OCI-LY7 (cell line): ENCODE data around the gene DOK3. TPM values are rescaled to one million over a fixed set of nuclear protein-coding genes. Genes with fewer than 3 reads are reported as not detected.
A peak's percentile ranks its signal among the peaks of the same experiment; 100 is the strongest.

ENCODE experiments used
- BruUV-seq: library from RNA; stranded (reverse); fragments of 400-500 nt; replicated peaks from 2 replicates; lab custom pipeline; 2021; lab: Mats Ljungman, UMichigan
- CTCF ChIA-PET: fragments of 300-600 bp; sonication (Branson Sonifier 250); formaldehyde crosslinking; loops from one replicate; lab custom pipeline; 2022; ENCODE audit warnings: antibody characterized with exemption; ENCODE audit not compliant: unreplicated experiment; lab: Charles Lee
- POLR2A ChIA-PET: fragments of 300-600 bp; sonication (Branson Sonifier 250); formaldehyde crosslinking; loops from one replicate; lab custom pipeline; 2022; ENCODE audit warnings: antibody characterized with exemption; lab: Charles Lee
- DNase-seq: peaks from one replicate; pipeline ENCODE4 v3.0.0-alpha.2; 2015; ENCODE audit warnings: low spot score
- H2AFZ ChIP-seq: fragments of 200-600 bp; sonication (generic), shearing (Covaris generic); 2 replicates; pipeline ENCODE4 v1.6.1; 2014; ENCODE audit warnings: mild to moderate bottlenecking, antibody characterized with exemption, low read length, moderate library complexity
- H3K27ac ChIP-seq: fragments of 200-600 bp; sonication (generic); 2 replicates; pipeline ENCODE4 v1.5.1; 2014; ENCODE audit warnings: mixed run types, low read depth, mild to moderate bottlenecking, moderate library complexity, low read length, inconsistent platforms; ENCODE audit not compliant: poor library complexity, severe bottlenecking
- H3K36me3 ChIP-seq: fragments of 200-600 bp; sonication (generic); 2 replicates; pipeline ENCODE4 v1.6.1; 2014; ENCODE audit warnings: mild to moderate bottlenecking, antibody characterized with exemption, low read length, moderate library complexity, mixed read lengths; ENCODE audit not compliant: insufficient read depth
- H3K4me1 ChIP-seq: fragments of 200-600 bp; sonication (generic); 2 replicates; pipeline ENCODE4 v1.5.1; 2014; ENCODE audit warnings: mild to moderate bottlenecking, low read length; ENCODE audit not compliant: insufficient read depth, poor library complexity, severe bottlenecking
- H3K4me2 ChIP-seq: fragments of 200-600 bp; sonication (generic); 2 replicates; pipeline ENCODE4 v1.6.1; 2014; ENCODE audit warnings: mild to moderate bottlenecking, low read length
- H3K4me3 ChIP-seq: fragments of 200-600 bp; sonication (generic); 2 replicates; pipeline ENCODE4 v1.5.1; 2014; ENCODE audit warnings: mild to moderate bottlenecking, low read depth, low read length; ENCODE audit not compliant: poor library complexity, severe bottlenecking
- H3K79me2 ChIP-seq: fragments of 200-600 bp; sonication (generic); 2 replicates; pipeline ENCODE4 v1.6.1; 2016; ENCODE audit warnings: low read depth, mild to moderate bottlenecking, low read length, moderate library complexity, mixed read lengths; ENCODE audit not compliant: insufficient read depth
- H3K9me2 ChIP-seq: fragments of 200-600 bp; sonication (generic); 2 replicates; pipeline ENCODE4 v1.6.1; 2016; ENCODE audit warnings: mild to moderate bottlenecking, low read length, mixed read lengths; ENCODE audit not compliant: insufficient read depth
- H3K9me3 ChIP-seq: fragments of 200-600 bp; sonication (generic); 2 replicates; pipeline ENCODE4 v1.6.1; 2014; ENCODE audit warnings: mild to moderate bottlenecking, mixed run types, low read length, mixed read lengths
- H4K20me1 ChIP-seq: fragments of 200-600 bp; sonication (generic); 2 replicates; pipeline ENCODE4 v1.6.1; 2014; ENCODE audit warnings: mild to moderate bottlenecking, antibody characterized with exemption, low read length, moderate library complexity, mixed read lengths; ENCODE audit not compliant: insufficient read depth
- EZH2phosphoT487 ChIP-seq: fragments of 200-600 bp; sonication (generic); IDR thresholded peaks from 2 replicates; pipeline ENCODE4 v1.6.1; 2018; ENCODE audit warnings: low read depth, borderline replicate concordance, mild to moderate bottlenecking, mixed run types, antibody characterized with exemption, low read length, moderate library complexity, mixed read lengths
- intact Hi-C: fragments of 100-400 bp; cut with micrococcal nuclease; formaldehyde crosslinking; loops from one replicate; pipeline ENCODE4 v1.10.0; 2022; ENCODE audit not compliant: unreplicated experiment
- total RNA-seq, 2 experiments: library from RNA; depleted of rRNA in 1 of 2; stranded (reverse); fragments of >200 nt in 1 of 2; shearing (Covaris generic) in 1 of 2; gene quantifications; 2 replicates each; pipeline ENCODE4 v1.2.3, GENCODE V29; 2014 to 2022
- TF ChIP-seq, protein P1 (sequence below): fragments of 200-600 bp; sonication (generic); conservative IDR thresholded peaks from 2 replicates; pipeline ENCODE4 v1.5.1; 2014; ENCODE audit warnings: mild to moderate bottlenecking, antibody characterized with exemption, low read length, moderate library complexity, mixed read lengths

DOK3 gene
- total RNA-seq, 2 experiments from 2014 or later, result 186 to 260 TPM

DNA sequence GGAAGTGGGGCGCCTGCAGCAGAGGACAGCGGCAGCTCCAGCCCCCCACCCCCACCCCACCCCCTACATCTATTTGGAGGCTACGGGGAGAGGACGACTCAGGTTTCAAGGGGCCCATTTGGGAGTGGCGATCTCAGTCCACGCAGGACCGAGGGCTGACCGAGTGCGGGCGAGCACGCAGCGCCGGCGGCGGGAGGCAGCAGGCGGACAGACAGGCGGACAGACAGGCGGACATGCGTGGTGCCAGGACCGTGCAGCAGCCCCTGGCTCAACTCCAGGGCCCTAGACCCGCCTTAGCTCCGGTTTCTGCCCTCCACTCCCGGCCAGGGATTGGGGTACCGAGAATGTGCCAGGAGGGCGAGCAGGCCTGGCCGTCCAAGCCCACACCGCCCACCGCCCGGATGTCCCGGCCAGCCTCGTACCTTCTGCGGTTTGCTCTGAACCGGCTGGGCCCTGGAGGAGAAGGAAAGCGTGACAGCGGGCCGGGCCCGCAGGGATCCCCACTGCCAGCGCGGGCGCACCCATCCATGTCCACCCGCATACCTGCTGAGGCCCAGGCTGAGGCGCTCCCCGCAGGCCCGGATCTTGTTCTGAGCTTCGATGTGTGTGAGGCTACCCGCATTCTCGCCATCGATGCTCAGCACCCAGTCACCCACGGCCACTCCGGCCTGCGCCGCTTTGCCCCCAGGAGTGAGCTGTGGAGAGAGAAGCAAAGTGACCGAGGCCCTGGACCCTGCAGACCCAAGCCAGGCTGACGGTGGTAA is 17.5 kb downstream of the DOK3 start:
- Histone ChIP-seq H3K36me3 (peaks cover 5% of the 10 kb centered on the region; the same call in 1 of the 2 replicates), H3K4me1 (peaks cover 48% of the 10 kb centered on the region), H2AFZ (no peak overlapping the region), H3K9me3 (no peaks in the 10 kb centered on the region), H3K27ac (no peak overlapping the region), H3K9me2 (no peaks in the 10 kb centered on the region), H3K4me2 (no peak overlapping the region), H3K79me2 (no peaks in the 10 kb centered on the region), H4K20me1 (peaks cover 6% of the 10 kb centered on the region; the same call in 1 of the 2 replicates), H3K4me3 (no peak overlapping the region)
- CTCF ChIA-PET, result interaction anchor here (0.6 kb wide), 1 partner anchor 52 kb away, joined by 3 read pairs; no protein-coding TSS in a partner anchor
- DNase-seq, result no peak
- POLR2A ChIA-PET, result interaction anchor here (0.5 kb wide), 1 partner anchor 14 kb away, joined by 3 read pairs; no protein-coding TSS in a partner anchor
- BruUV-seq, result no TSS peak
- TF ChIP-seq EZH2phosphoT487, result no peak
- TF ChIP-seq, protein P1, sequence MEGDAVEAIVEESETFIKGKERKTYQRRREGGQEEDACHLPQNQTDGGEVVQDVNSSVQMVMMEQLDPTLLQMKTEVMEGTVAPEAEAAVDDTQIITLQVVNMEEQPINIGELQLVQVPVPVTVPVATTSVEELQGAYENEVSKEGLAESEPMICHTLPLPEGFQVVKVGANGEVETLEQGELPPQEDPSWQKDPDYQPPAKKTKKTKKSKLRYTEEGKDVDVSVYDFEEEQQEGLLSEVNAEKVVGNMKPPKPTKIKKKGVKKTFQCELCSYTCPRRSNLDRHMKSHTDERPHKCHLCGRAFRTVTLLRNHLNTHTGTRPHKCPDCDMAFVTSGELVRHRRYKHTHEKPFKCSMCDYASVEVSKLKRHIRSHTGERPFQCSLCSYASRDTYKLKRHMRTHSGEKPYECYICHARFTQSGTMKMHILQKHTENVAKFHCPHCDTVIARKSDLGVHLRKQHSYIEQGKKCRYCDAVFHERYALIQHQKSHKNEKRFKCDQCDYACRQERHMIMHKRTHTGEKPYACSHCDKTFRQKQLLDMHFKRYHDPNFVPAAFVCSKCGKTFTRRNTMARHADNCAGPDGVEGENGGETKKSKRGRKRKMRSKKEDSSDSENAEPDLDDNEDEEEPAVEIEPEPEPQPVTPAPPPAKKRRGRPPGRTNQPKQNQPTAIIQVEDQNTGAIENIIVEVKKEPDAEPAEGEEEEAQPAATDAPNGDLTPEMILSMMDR, result no peak
- intact Hi-C loops, result no loop called here

GRCh38 chr5:177491429-177491945 is 18.1 kb downstream of the DOK3 start:
- POLR2A ChIA-PET, result no interaction called here
- BruUV-seq, result no TSS peak
- peak; percentile 58 for DNase-seq
- H2AFZ ChIP-seq, result no peak overlapping the region
- intact Hi-C loops, result no loop called here
- no peaks in the 10 kb centered on the region for H3K9me2 ChIP-seq
- no peak for TF ChIP-seq EZH2phosphoT487
- TF ChIP-seq, protein P1, result peak; percentile 74
- H3K4me2 ChIP-seq, result no peak overlapping the region; the same call in 1 of the 2 replicates
- no peaks in the 10 kb centered on the region for H3K79me2 ChIP-seq
- peaks cover 46% of the 10 kb centered on the region for H3K4me1 ChIP-seq
- H3K9me3 ChIP-seq, result no peaks in the 10 kb centered on the region
- peaks cover 5% of the 10 kb centered on the region; the same call in 1 of the 2 replicates for H4K20me1 ChIP-seq
- H3K4me3 ChIP-seq, result no peak overlapping the region
- CTCF ChIA-PET, result no interaction called here
- peaks cover 8% of the 10 kb centered on the region; the same call in 1 of the 2 replicates for H3K36me3 ChIP-seq
- no peak overlapping the region for H3K27ac ChIP-seq

DNA sequence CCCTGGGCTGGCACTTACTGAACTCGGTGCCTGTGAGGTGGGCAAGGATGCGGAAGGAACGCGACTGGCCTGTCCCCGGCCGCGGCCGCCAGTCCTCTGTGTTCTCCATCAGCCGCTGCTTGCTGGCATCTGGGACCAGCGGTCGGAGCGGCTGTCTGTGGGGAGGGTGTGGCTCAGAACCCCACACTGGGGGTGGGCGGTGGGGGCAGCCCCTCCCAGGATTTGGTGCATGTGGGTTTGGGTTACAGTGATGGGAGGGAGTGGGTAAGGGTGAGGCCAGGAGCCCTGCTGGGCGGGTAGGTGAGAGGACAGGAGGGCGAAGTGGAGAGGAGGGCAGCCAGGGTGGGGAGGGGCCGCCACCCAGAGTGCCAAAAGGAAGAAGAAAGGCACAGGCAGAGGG is 18.6 kb downstream of the DOK3 start:
- DNase-seq, result no peak
- Histone ChIP-seq H3K9me2 (no peaks in the 10 kb centered on the region), H2AFZ (no peak overlapping the region), H3K9me3 (no peaks in the 10 kb centered on the region), H3K4me1 (peaks cover 41% of the 10 kb centered on the region), H3K4me3 (no peak overlapping the region), H3K27ac (no peak overlapping the region), H3K79me2 (no peaks in the 10 kb centered on the region), H4K20me1 (no peaks in the 10 kb centered on the region; the same call in 1 of the 2 replicates), H3K4me2 (no peak overlapping the region; the same call in 1 of the 2 replicates), H3K36me3 (peaks cover 12% of the 10 kb centered on the region; the same call in 1 of the 2 replicates)
- POLR2A ChIA-PET, result no interaction called here
- CTCF ChIA-PET, result no interaction called here
- TF ChIP-seq, protein P1, result no peak
- TF ChIP-seq EZH2phosphoT487, result no peak
- intact Hi-C loops, result no loop called here
- no TSS peak for BruUV-seq
